GM12878 (cell line): ENCODE results near the gene CHL1. TPM values are rescaled to one million over a fixed set of nuclear protein-coding genes. Genes with fewer than 3 reads are reported as not detected.
A peak's percentile ranks its signal among the peaks of the same experiment; 100 is the strongest.

ENCODE experiments used
- BRCA1 ChIP-seq: IDR thresholded peaks from 2 replicates; pipeline ENCODE4 v1.6.1; 2011; ENCODE audit warnings: low read depth, low read length, improper control_type of control experiment
- CTCF ChIP-seq, 3 experiments: IDR thresholded peaks in 2 of 3; conservative IDR thresholded peaks in 1 of 3; 2 replicates each; pipeline ENCODE4 v1.5.1; 2011; ENCODE audit warnings: low read depth in 3 of 3, low read length in 3 of 3, mild to moderate bottlenecking in 3 of 3, control low read depth in 2 of 3, moderate library complexity in 2 of 3, inconsistent platforms in 1 of 3, mixed read lengths in 1 of 3; ENCODE audit not compliant: control insufficient read depth in 2 of 3, insufficient read depth in 1 of 3; ENCODE audit errors: extremely low read depth in 1 of 3
- ELK1 ChIP-seq: IDR thresholded peaks from 2 replicates; pipeline ENCODE4 v1.6.1; 2012; ENCODE audit warnings: low read depth, low read length, improper control_type of control experiment
- EP300 ChIP-seq, 2 experiments: fragments of 150-350 bp in 1 of 2; IDR thresholded peaks; 2 replicates each; pipeline ENCODE4 v1.6.1; 2011 to 2012; ENCODE audit warnings: low read depth in 2 of 2, low read length in 2 of 2, borderline replicate concordance in 1 of 2, improper control_type of control experiment in 1 of 2, inconsistent platforms in 1 of 2; ENCODE audit not compliant: control insufficient read depth in 1 of 2
- FOS ChIP-seq: IDR thresholded peaks from 3 replicates; pipeline ENCODE4 v1.6.1; 2011; ENCODE audit warnings: borderline replicate concordance; ENCODE audit not compliant: insufficient read length; ENCODE audit errors: extremely low read depth
- FOXK2 ChIP-seq: fragments of 450-650 bp; IDR thresholded peaks from 2 replicates; pipeline ENCODE4 v1.6.1; 2017; ENCODE audit warnings: mild to moderate bottlenecking, moderate library complexity
- GABPA ChIP-seq: IDR thresholded peaks from 2 replicates; pipeline ENCODE4 v1.6.1; 2014; ENCODE audit warnings: antibody characterized with exemption, low read depth, mild to moderate bottlenecking, inconsistent platforms
- HCFC1 ChIP-seq: fragments of 150-350 bp; IDR thresholded peaks from 2 replicates; pipeline ENCODE4 v1.6.1; 2014; ENCODE audit warnings: low read length
- HDAC2 ChIP-seq: fragments of 200-600 bp; sonication (generic); IDR thresholded peaks from 2 replicates; pipeline ENCODE4 v1.6.1; 2017
- MAX ChIP-seq: IDR thresholded peaks from 2 replicates; pipeline ENCODE4 v1.6.1; 2012; ENCODE audit warnings: low read depth, low read length, improper control_type of control experiment
- MYC ChIP-seq: IDR thresholded peaks from 2 replicates; pipeline ENCODE4 v1.6.1; 2011; ENCODE audit warnings: mild to moderate bottlenecking, low read length, moderate library complexity, inconsistent platforms; ENCODE audit not compliant: insufficient read depth, insufficient replicate concordance, insufficient read length, severe bottlenecking
- PML ChIP-seq: IDR thresholded peaks from 2 replicates; pipeline ENCODE4 v1.6.1; 2012; ENCODE audit warnings: low read length, inconsistent platforms
- RELB ChIP-seq: fragments of 450-650 bp; IDR thresholded peaks from 2 replicates; pipeline ENCODE4 v1.6.1; 2017; ENCODE audit warnings: low read depth, mild to moderate bottlenecking, moderate library complexity
- RFX5 ChIP-seq: IDR thresholded peaks from 2 replicates; pipeline ENCODE4 v1.6.1; 2011; ENCODE audit warnings: low read depth, low read length, improper control_type of control experiment
- USF2 ChIP-seq: IDR thresholded peaks from 2 replicates; pipeline ENCODE4 v1.6.1; 2011; ENCODE audit warnings: low read depth, low read length, improper control_type of control experiment, borderline replicate concordance
- ZNF687 ChIP-seq: fragments of 450-650 bp; IDR thresholded peaks from 2 replicates; pipeline ENCODE4 v1.6.1; 2017; ENCODE audit warnings: mild to moderate bottlenecking, moderate library complexity
- polyA plus RNA-seq, 11 experiments: library from polyadenylated mRNA; depleted of rRNA in 4 of 11; unstranded in 6 of 11; stranded (reverse) in 5 of 11; fragments of >200 nt; fragmentation: Nextera tagmentation in 4 of 11; fragmentation: Illumina TruSeq in 1 of 11; extraction: Ambion mirVana in 4 of 11; extraction: Trizol in 1 of 11; gene quantifications; 1 replicate in 1 of 11; 2 replicates in 10 of 11; pipeline versions ENCODE4 v1.2.1 to v1.2.3, GENCODE V29; 2011 to 2016; ENCODE audit warnings: inconsistent platforms in 2 of 11, missing spikeins in 2 of 11, low read depth in 1 of 11
- total RNA-seq, 4 experiments: library from RNA; depleted of rRNA in 3 of 4; stranded (reverse); fragments of >200 nt in 3 of 4; fragmentation: Illumina TruSeq in 1 of 4; extraction: Trizol in 1 of 4; gene quantifications; 2 replicates each; pipeline versions ENCODE4 v1.2.1 to v1.2.3, GENCODE V29; 2013 to 2021

Gene CHL1
- total and polyA plus RNA-seq, 10 of the 15 experiments (the other 5 are each of a cell fraction or from before 2014, with no cell fraction given), result 0.71 to 30.4 (median 1.8) TPM

GRCh38 chr3:278300-279064 is 81.9 kb downstream of the CHL1 start (continued):
- TF ChIP-seq FOXK2, result no peak
- TF ChIP-seq ZNF687, result 0 out of 2 replicates have a peak, but pooled peaks have one; percentile 13
- no peak for TF ChIP-seq MYC
- no peak for TF ChIP-seq HCFC1
- TF ChIP-seq BRCA1, result no peak
- TF ChIP-seq ELK1, result no peak
- TF ChIP-seq GABPA, result no peak
- no peak for TF ChIP-seq MAX
- no peak for TF ChIP-seq HDAC2
- no peak for TF ChIP-seq USF2
- no peak for TF ChIP-seq FOS
- TF ChIP-seq RFX5, result no peak
- peak; percentile 91 for TF ChIP-seq RELB
- no peak for TF ChIP-seq CTCF (IDR thresholded peaks at IDR 0.05 in 2 of 3, conservative IDR thresholded peaks at IDR 0.05 in 1 of 3; ENCODE audit: control insufficient read depth in 2 of 3, extremely low read depth in 1 of 3, insufficient read depth in 1 of 3, low read depth in 3 of 3, low read length in 3 of 3)
- TF ChIP-seq EP300 (IDR thresholded peaks at IDR 0.05; ENCODE audit: borderline replicate concordance in 1 of 2, control insufficient read depth in 1 of 2, low read depth in 2 of 2, low read length in 2 of 2), result peak; percentile 91 to 92
- TF ChIP-seq PML, result no peak
